ENCODE data around the gene PRKCA.

Gene PRKCA

DNA sequence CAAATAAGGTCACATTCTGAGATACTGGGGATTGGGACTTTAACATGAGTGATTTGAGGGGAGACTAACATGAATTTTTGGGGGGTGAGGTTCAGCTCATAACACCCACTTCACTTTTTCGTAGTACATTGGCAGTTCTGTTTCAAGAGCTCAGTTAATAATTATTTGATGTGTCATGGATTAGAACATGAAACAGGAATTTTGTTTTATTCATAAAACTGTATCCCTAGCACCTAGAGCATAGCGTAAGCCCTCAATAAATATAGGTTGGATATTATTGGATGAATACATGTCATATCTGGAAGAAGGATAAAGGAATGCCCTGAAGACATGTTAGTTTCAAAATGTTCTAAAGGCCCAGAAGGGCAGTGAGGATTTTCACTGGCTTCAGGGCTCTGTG lies 119.8 kb downstream of the PRKCA start:
- no peak for TF ChIP-seq MYC (IDR thresholded peaks at IDR 0.05; ENCODE audit: low read depth, low read length)
- no peak for TF ChIP-seq POLR2A (IDR thresholded peaks at IDR 0.05; ENCODE audit: extremely low read depth, insufficient read length)
- TF ChIP-seq, protein P1, sequence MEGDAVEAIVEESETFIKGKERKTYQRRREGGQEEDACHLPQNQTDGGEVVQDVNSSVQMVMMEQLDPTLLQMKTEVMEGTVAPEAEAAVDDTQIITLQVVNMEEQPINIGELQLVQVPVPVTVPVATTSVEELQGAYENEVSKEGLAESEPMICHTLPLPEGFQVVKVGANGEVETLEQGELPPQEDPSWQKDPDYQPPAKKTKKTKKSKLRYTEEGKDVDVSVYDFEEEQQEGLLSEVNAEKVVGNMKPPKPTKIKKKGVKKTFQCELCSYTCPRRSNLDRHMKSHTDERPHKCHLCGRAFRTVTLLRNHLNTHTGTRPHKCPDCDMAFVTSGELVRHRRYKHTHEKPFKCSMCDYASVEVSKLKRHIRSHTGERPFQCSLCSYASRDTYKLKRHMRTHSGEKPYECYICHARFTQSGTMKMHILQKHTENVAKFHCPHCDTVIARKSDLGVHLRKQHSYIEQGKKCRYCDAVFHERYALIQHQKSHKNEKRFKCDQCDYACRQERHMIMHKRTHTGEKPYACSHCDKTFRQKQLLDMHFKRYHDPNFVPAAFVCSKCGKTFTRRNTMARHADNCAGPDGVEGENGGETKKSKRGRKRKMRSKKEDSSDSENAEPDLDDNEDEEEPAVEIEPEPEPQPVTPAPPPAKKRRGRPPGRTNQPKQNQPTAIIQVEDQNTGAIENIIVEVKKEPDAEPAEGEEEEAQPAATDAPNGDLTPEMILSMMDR (IDR thresholded peaks at IDR 0.05; ENCODE audit: low read depth, low read length) = no peak
- TF ChIP-seq, protein P2, sequence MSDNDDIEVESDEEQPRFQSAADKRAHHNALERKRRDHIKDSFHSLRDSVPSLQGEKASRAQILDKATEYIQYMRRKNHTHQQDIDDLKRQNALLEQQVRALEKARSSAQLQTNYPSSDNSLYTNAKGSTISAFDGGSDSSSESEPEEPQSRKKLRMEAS (IDR thresholded peaks at IDR 0.05; ENCODE audit: low read depth, low read length) = no peak
- H3K4me3 ChIP-seq (ENCODE audit: low read depth, low read length) = no peak overlapping the region
- no peak for DNase-seq (ENCODE audit: low read depth)

DNA sequence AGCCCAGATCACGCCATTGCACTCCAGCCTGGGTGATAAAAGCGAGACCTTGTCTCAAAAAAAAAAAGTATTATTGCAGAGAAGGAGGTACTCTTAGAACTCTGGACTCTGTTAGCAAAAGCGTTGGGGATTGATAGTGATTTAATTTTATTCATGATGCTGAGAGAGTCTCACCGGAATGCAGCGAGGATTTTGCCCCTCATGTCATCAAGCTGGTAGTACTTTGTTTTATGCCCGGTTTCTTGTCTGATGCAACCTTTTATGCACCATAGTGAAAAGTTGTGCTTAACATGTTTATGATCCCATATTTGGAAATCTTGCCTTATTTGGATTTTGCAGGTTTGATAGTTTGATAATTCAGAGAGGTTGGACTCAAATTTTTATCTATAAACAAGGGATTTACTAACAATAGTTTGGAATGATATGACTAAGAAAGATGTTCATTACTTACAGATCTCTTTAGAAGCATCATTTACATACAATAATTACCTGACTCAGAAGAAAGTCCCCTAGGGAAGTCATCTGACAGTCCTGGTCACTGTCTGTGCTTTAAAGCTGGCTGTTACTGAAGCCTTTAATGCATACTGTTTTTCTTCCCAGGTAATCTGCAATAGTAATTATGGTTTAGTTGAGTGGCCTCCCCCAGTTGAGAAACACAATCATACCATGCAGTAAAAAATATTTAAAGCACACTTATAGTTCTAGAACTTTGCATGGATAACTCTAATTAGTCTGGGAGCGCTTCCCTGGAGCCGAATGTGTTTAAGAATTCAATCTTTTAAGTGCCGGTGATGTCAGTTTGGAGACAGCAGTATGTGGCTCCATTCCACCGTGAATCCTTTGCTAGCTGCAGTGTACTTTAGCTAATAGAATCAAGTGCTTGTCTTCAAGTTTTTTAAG lies 120.9 kb downstream of the PRKCA start:
- no peak overlapping the region for H3K4me3 ChIP-seq (ENCODE audit: low read depth, low read length)
- no peak for DNase-seq (ENCODE audit: low read depth)
- TF ChIP-seq POLR2A (IDR thresholded peaks at IDR 0.05; ENCODE audit: extremely low read depth, insufficient read length) = no peak
- no peak for TF ChIP-seq MYC (IDR thresholded peaks at IDR 0.05; ENCODE audit: low read depth, low read length)
- TF ChIP-seq, protein P1 (IDR thresholded peaks at IDR 0.05; ENCODE audit: low read depth, low read length) = no peak
- TF ChIP-seq, protein P2 (IDR thresholded peaks at IDR 0.05; ENCODE audit: low read depth, low read length) = no peak

DNA sequence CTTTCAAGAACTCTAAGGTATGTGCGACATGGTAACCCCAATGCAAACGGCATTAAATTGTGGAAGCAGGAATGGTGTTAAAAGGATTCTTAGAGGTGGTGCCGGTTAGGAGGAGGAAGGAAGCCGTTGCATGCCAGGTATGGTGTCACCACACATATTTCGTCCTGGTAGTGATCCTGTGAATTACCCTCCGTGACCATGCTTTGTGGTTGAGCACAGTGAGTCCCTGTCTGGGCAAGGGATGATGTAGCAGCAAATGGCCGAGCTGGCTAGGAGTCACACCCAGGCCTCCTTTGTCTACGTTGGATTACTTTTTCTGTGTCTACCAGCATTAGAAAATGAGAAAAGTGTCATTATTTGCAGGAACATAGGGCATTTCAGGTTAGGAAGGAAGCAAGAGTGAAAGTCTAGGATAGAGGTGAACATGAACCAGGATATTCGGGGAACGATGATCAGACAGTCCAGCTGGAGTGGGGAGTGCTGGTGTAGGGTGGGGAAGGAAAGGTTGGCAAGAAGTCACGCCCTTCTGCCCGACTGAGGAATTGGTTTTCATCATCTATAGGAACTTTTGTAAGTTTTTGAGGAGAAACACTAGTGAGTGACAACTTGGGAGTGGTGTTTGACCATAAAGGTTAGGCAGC lies 123.5 kb downstream of the PRKCA start:
- no peak for DNase-seq (ENCODE audit: low read depth)
- TF ChIP-seq, protein P2 (IDR thresholded peaks at IDR 0.05; ENCODE audit: low read depth, low read length) = no peak
- TF ChIP-seq POLR2A (IDR thresholded peaks at IDR 0.05; ENCODE audit: extremely low read depth, insufficient read length) (no peak), MYC (IDR thresholded peaks at IDR 0.05; ENCODE audit: low read depth, low read length) (no peak)
- TF ChIP-seq, protein P1 (IDR thresholded peaks at IDR 0.05; ENCODE audit: low read depth, low read length) = no peak
- H3K4me3 ChIP-seq (ENCODE audit: low read depth, low read length) = no peak overlapping the region

DNA sequence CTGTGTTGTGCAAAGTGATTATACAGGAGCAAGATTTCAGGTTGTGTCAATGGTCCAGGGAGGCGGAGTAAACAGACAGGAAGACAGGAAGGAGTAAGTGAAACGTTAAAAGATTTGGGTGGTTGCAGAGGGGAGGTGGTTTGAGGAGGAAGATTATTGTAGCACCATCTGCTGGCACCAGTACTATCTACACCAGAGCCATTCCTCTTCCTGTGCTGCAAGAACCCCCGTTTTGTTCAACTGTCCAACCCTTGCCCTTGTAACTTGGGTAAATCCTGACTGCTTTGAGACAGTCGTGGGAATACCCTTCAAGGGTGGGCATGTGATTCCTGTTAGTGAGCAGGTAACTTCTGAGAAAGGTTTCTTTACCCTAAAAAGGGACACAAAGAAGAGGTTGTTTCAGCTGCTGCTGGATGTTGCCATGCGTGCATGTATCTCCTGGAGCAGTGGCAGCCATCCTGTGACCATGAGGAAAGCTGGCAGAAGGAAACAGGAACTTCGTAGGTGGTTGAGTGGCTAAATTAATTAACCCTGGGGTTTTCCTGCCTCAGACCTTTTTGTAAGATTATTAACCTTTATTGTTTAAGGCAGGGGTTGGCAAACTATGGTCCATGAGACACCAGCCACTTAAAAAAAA lies 124.1 kb downstream of the PRKCA start:
- H3K4me3 ChIP-seq (ENCODE audit: low read depth, low read length) = no peak overlapping the region
- TF ChIP-seq MYC (IDR thresholded peaks at IDR 0.05; ENCODE audit: low read depth, low read length) (no peak), POLR2A (IDR thresholded peaks at IDR 0.05; ENCODE audit: extremely low read depth, insufficient read length) (no peak)
- TF ChIP-seq, protein P1 (IDR thresholded peaks at IDR 0.05; ENCODE audit: low read depth, low read length) = no peak
- TF ChIP-seq, protein P2 (IDR thresholded peaks at IDR 0.05; ENCODE audit: low read depth, low read length) = no peak
- peak; percentile 61 for DNase-seq (ENCODE audit: low read depth)

DNA sequence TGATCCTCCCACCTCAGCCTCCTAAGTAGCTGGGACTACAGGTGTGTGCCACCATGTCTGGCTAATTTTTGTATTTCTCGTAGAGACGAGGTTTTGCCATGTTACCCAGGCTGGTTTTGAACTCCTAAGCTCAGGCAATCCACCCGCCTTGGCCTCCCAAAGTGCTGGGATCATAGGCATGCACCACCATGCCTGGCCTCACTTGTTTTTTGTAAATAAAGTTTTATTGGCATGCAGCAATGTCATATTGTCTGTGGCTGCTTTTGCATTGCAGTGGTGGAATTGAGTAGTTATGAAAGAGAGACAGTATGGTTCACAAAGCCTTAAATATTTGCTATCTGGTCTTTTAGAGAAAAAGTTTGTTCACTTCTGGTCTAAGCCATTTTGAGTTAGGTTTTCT lies 124.7 kb downstream of the PRKCA start:
- TF ChIP-seq MYC (IDR thresholded peaks at IDR 0.05; ENCODE audit: low read depth, low read length) (no peak), POLR2A (IDR thresholded peaks at IDR 0.05; ENCODE audit: extremely low read depth, insufficient read length) (no peak)
- TF ChIP-seq, protein P1 (IDR thresholded peaks at IDR 0.05; ENCODE audit: low read depth, low read length) = no peak
- TF ChIP-seq, protein P2 (IDR thresholded peaks at IDR 0.05; ENCODE audit: low read depth, low read length) = no peak
- no peak overlapping the region for H3K4me3 ChIP-seq (ENCODE audit: low read depth, low read length)
- no peak for DNase-seq (ENCODE audit: low read depth)

Measured in NB4 (cell line).